Measurements from ENCODE around the gene ILKAP. TPM values are rescaled to one million over a fixed set of nuclear protein-coding genes. Genes with fewer than 3 reads are reported as not detected.
A peak's percentile ranks its signal among the peaks of the same experiment; 100 is the strongest.
"Not testable (repeated sequence)": the region's sequence is repeated elsewhere in the genome, so short reads cannot be mapped to it uniquely, and the experiment has no call there.

The ILKAP gene
- total RNA-seq, 2 experiments from 2014 or later: 46.7 to 50.2 TPM

- H3K27me3 Mint-ChIP-seq: no peaks in the 10 kb centered on the region
- no peak overlapping the region for H3K4me3 Mint-ChIP-seq
- H3K9me3 Mint-ChIP-seq: no peaks in the 10 kb centered on the region
- H3K4me1 Mint-ChIP-seq (ENCODE audit: low read depth): no peaks in the 10 kb centered on the region
- H3K27ac Mint-ChIP-seq: no peak overlapping the region
- no peak for DNase-seq
- intact Hi-C loops (cut with micrococcal nuclease): no loop called here
- H3K36me3 Mint-ChIP-seq: peaks cover 48% of the 10 kb centered on the region
- ChIA-PET POLR2A (interaction anchor here (0.6 kb wide), 2 partner anchors 105 to 470 kb away, joined by 3 read pairs; no protein-coding TSS in a partner anchor), CTCF (interaction anchor here (0.6 kb wide), 1 partner anchor 252 kb away, joined by 3 read pairs; no protein-coding TSS in a partner anchor)
Observed at GRCh38 chr2:238174701-238175100, 28.8 kb downstream of the ILKAP start.

GRCh38 chr2:238174291-238174690 lies 29.2 kb downstream of the ILKAP start:
- H3K4me3 Mint-ChIP-seq: no peak overlapping the region
- H3K36me3 Mint-ChIP-seq: peaks cover 46% of the 10 kb centered on the region
- POLR2A ChIA-PET: interaction anchor here (0.6 kb wide), 2 partner anchors 105 to 470 kb away, joined by 3 read pairs; no protein-coding TSS in a partner anchor
- H3K4me1 Mint-ChIP-seq (ENCODE audit: low read depth): no peaks in the 10 kb centered on the region
- peak overlapping the region; percentile 38 for H3K27ac Mint-ChIP-seq
- CTCF ChIA-PET: interaction anchor here (0.5 kb wide), 1 partner anchor 48 kb away, joined by 3 read pairs; no protein-coding TSS in a partner anchor
- no peaks in the 10 kb centered on the region for H3K27me3 Mint-ChIP-seq
- intact Hi-C loops (cut with micrococcal nuclease): no loop called here
- H3K9me3 Mint-ChIP-seq: no peaks in the 10 kb centered on the region
- DNase-seq: no peak

DNA sequence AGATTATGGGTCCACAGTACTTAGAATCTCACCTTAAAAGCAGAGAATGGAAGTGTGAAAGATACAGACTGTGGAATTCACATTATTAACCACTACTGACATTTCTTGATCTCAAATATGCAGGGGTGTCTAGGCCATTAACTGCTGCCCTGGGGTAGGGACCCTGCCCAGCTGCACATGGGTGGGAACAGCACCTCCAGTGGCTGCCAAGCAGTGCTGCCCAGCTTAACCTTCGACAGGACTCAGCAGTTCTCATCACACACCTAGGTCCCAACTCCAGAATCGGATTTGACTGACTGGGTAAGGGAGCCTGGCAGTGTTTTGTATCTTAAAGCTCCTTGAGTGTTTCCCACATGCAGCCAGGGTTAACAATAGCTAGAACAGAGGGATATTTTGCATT lies 29.8 kb downstream of the ILKAP start:
- intact Hi-C loops (cut with micrococcal nuclease): no loop called here
- Mint-ChIP-seq H3K36me3 (peaks cover 40% of the 10 kb centered on the region), H3K4me3 (no peak overlapping the region), H3K27me3 (no peaks in the 10 kb centered on the region), H3K27ac (no peak overlapping the region), H3K4me1 (ENCODE audit: low read depth) (no peaks in the 10 kb centered on the region), H3K9me3 (no peaks in the 10 kb centered on the region)
- CTCF ChIA-PET: interaction anchor here (0.5 kb wide), 1 partner anchor 49 kb away, joined by 3 read pairs; no protein-coding TSS in a partner anchor
- POLR2A ChIA-PET: no interaction called here
- no peak for DNase-seq

- peaks cover 37% of the 10 kb centered on the region for H3K36me3 Mint-ChIP-seq
- H3K27me3 Mint-ChIP-seq: no peaks in the 10 kb centered on the region
- H3K27ac Mint-ChIP-seq: peak overlapping the region; percentile 49
- intact Hi-C loops (cut with micrococcal nuclease): no loop called here
- no peaks in the 10 kb centered on the region for H3K4me1 Mint-ChIP-seq (ENCODE audit: low read depth)
- ChIA-PET POLR2A (no interaction called here), CTCF (no interaction called here)
- no peak for DNase-seq
- no peak overlapping the region for H3K4me3 Mint-ChIP-seq
- H3K9me3 Mint-ChIP-seq: no peaks in the 10 kb centered on the region
Observed at GRCh38 chr2:238172439-238172838, 31.1 kb downstream of the ILKAP start.

DNA sequence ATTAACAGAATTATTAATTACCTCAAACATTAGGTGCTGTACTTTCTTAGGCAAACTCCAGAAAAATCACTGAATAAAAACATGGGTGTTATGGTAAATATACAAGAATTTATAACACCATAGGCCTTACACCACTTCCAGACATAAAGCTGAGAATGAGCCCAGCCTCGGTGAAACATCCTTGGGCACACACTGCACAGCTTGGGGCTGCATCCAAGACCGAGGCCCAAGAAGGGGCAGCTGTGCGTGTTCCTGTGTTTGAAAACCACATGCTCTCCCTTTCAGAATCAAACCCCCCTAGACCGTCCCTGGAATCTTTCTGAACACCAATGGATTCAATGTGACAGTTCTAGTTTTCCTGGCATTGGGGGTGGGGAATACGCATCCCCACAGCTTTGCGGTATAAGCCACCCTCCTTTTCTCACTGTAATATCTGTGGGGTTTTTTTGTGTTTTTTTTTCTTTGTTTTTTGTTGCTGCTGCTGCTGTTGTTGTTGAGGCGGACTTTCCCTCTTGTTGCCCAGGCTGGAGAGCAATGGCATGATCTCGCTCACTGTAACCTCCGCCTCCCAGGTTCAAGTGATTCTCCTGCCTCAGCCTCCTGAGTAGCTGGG lies 31.8 kb downstream of the ILKAP start:
- ChIA-PET POLR2A (no interaction called here), CTCF (no interaction called here)
- no peaks in the 10 kb centered on the region for H3K9me3 Mint-ChIP-seq
- peaks cover 31% of the 10 kb centered on the region for H3K36me3 Mint-ChIP-seq
- no peaks in the 10 kb centered on the region for H3K4me1 Mint-ChIP-seq (ENCODE audit: low read depth)
- H3K4me3 Mint-ChIP-seq: no peak overlapping the region
- intact Hi-C loops (cut with micrococcal nuclease): no loop called here
- no peak overlapping the region for H3K27ac Mint-ChIP-seq
- DNase-seq: no peak
- no peaks in the 10 kb centered on the region for H3K27me3 Mint-ChIP-seq

DNA sequence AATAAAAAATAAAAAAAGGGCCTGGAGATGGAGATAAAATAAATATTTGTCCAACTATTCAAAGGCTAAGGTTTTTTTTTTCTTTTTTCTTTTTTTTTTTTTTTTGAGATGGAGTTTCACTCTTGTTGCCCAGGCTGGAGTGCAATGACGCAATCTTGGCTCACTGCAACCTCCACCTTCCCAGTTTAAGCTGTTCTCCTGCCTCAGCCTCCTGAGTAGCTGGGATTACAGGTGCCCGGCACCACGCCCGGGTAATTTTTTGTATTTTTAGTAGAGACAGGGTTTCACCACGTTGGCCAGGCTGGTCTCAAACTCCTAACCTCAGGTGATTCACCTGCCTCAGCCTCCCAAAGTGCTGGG lies 32.4 kb downstream of the ILKAP start:
- intact Hi-C loops (cut with micrococcal nuclease); H3K27ac Mint-ChIP-seq; H3K9me3 Mint-ChIP-seq; H3K4me1 Mint-ChIP-seq (ENCODE audit: low read depth); H3K27me3 Mint-ChIP-seq; DNase-seq; H3K4me3 Mint-ChIP-seq; CTCF ChIA-PET; POLR2A ChIA-PET: not testable (repeated sequence)
- peaks cover 28% of the 10 kb centered on the region for H3K36me3 Mint-ChIP-seq

GRCh38 chr2:238170386-238171071 lies 33.0 kb downstream of the ILKAP start:
- Mint-ChIP-seq H3K9me3 (no peaks in the 10 kb centered on the region), H3K36me3 (peaks cover 28% of the 10 kb centered on the region), H3K4me3 (no peak overlapping the region), H3K27ac (no peak overlapping the region), H3K4me1 (ENCODE audit: low read depth) (no peaks in the 10 kb centered on the region), H3K27me3 (peaks cover under 1% of the 10 kb centered on the region)
- POLR2A ChIA-PET: no interaction called here
- intact Hi-C loops (cut with micrococcal nuclease): no loop called here
- DNase-seq: no peak
- CTCF ChIA-PET: no interaction called here

DNA sequence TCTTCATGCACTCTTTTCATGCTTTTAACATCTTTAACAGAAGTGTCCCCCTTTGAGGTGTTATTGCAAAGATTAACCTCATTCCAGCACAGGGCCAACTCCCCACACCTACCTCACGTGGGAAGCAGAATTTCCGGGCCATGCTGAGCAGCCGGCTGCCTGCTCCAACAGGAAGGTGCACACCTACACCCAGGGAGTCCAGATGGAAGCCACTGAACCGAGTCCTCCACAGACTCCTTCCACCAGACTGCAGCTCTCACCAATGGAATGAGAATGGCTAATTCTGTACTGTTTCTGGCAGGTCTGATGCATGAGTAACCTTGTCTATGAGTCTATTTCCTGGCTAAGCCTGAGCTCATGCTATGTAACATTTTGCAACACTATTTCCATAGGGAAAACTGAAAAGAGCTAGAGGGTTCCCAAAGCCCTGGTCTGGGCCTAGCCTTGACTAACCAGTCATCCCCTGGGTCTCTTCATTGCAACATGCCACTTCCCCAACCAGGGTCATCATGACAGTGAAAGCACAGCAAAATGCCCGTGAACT lies 33.7 kb downstream of the ILKAP start:
- POLR2A ChIA-PET: no interaction called here
- peaks cover 25% of the 10 kb centered on the region for H3K36me3 Mint-ChIP-seq
- CTCF ChIA-PET: no interaction called here

GRCh38 chr2:238169048-238169707 lies 34.3 kb downstream of the ILKAP start:
- CTCF ChIA-PET: no interaction called here
- POLR2A ChIA-PET: no interaction called here
- no peak for DNase-seq
- H3K36me3 Mint-ChIP-seq: peaks cover 21% of the 10 kb centered on the region
- H3K27ac Mint-ChIP-seq: no peak overlapping the region
- H3K4me1 Mint-ChIP-seq (ENCODE audit: low read depth): peaks cover 3% of the 10 kb centered on the region
- H3K27me3 Mint-ChIP-seq: peaks cover 12% of the 10 kb centered on the region
- intact Hi-C loops (cut with micrococcal nuclease): no loop called here
- no peaks in the 10 kb centered on the region for H3K9me3 Mint-ChIP-seq
- no peak overlapping the region for H3K4me3 Mint-ChIP-seq

More for the DNA sequence above, 33.7 kb downstream of the ILKAP start:
- Mint-ChIP-seq H3K4me3 (no peak overlapping the region), H3K27me3 (peaks cover 8% of the 10 kb centered on the region), H3K9me3 (no peaks in the 10 kb centered on the region), H3K27ac (peak overlapping the region; percentile 25), H3K4me1 (ENCODE audit: low read depth) (peaks cover 2% of the 10 kb centered on the region)
- no peak for DNase-seq
- intact Hi-C loops (cut with micrococcal nuclease): no loop called here

GRCh38 chr2:238168196-238169047 lies 35.1 kb downstream of the ILKAP start:
- DNase-seq: no peak
- no peaks in the 10 kb centered on the region for H3K9me3 Mint-ChIP-seq

DNA sequence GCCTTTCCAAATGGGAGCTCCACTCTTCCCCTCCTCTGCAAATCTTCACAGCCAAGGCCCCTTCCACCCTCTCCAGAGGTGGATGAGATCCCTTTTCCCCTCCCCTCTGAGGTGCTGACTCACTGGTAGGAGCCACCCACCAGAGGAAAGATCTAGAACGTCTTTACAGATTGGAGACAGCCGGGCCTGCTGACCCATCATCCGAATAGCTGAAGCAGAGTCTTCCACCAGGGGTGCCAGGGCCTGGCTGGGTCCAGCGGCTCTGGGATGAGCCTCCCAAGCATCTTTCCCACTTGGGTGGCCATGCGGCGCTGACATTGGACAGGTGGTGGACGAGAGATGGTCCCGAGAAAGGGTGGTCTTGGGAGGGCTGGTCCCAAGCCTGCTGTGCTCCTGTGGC lies 35.7 kb downstream of the ILKAP start:
- POLR2A ChIA-PET: no interaction called here
- Mint-ChIP-seq H3K4me3 (no peak overlapping the region), H3K27me3 (peaks cover 12% of the 10 kb centered on the region), H3K36me3 (peaks cover 11% of the 10 kb centered on the region), H3K9me3 (no peaks in the 10 kb centered on the region), H3K27ac (no peak overlapping the region), H3K4me1 (ENCODE audit: low read depth) (peaks cover 3% of the 10 kb centered on the region)
- intact Hi-C loops (cut with micrococcal nuclease): no loop called here
- CTCF ChIA-PET: interaction anchor here (1.2 kb wide), 1 partner anchor 9 kb away, joined by 4 read pairs; the partner anchor contains the start of gene ERFE
- no peak for DNase-seq

More at GRCh38 chr2:238168196-238169047, 35.1 kb downstream of the ILKAP start:
- Mint-ChIP-seq H3K27me3 (peaks cover 12% of the 10 kb centered on the region), H3K4me1 (ENCODE audit: low read depth) (peaks cover 3% of the 10 kb centered on the region), H3K27ac (no peak overlapping the region), H3K4me3 (no peak overlapping the region), H3K36me3 (peaks cover 17% of the 10 kb centered on the region)
- POLR2A ChIA-PET: no interaction called here
- intact Hi-C loops (cut with micrococcal nuclease): no loop called here
- CTCF ChIA-PET: interaction anchor here (1.2 kb wide), 1 partner anchor 9 kb away, joined by 4 read pairs; the partner anchor contains the start of gene ERFE
